Parathyroid adenoma (tissue), 2 donors: Measurements from ENCODE around the gene ARHGEF4.

Experiments
- H2AFZ ChIP-seq: fragments of 300-600 bp; sonication (generic); one replicate; pipeline ENCODE4 v1.7.0; 2017; ENCODE audit warnings: antibody characterized with exemption, mild to moderate bottlenecking
- H3K27ac ChIP-seq: fragments of 300-600 bp; sonication (generic); one replicate; pipeline ENCODE4 v1.7.0; 2017
- H3K27me3 ChIP-seq: fragments of 300-600 bp; sonication (generic); one replicate; pipeline ENCODE4 v1.7.0; 2017; ENCODE audit warnings: low read length; ENCODE audit not compliant: control insufficient read depth, insufficient read depth
- H3K36me3 ChIP-seq: fragments of 300-600 bp; sonication (generic); one replicate; pipeline ENCODE4 v1.7.0; 2017; ENCODE audit warnings: low read length; ENCODE audit not compliant: control insufficient read depth, insufficient read depth
- H3K4me1 ChIP-seq: fragments of 300-600 bp; sonication (generic); one replicate; pipeline ENCODE4 v1.7.0; 2017; ENCODE audit warnings: control low read depth
- H3K4me2 ChIP-seq: fragments of 300-600 bp; sonication (generic); one replicate; pipeline ENCODE4 v1.7.0; 2017; ENCODE audit warnings: low read length
- H3K4me3 ChIP-seq: fragments of 300-600 bp; sonication (generic); one replicate; pipeline ENCODE4 v1.7.0; 2017; ENCODE audit warnings: low read depth, low read length
- H3K79me2 ChIP-seq: fragments of 300-600 bp; sonication (generic); one replicate; pipeline ENCODE4 v1.7.0; 2017; ENCODE audit warnings: control low read depth
- H3K9ac ChIP-seq: fragments of 300-600 bp; sonication (generic); one replicate; pipeline ENCODE4 v1.7.0; 2017; ENCODE audit warnings: mild to moderate bottlenecking
- H3K9me3 ChIP-seq: fragments of 300-600 bp; sonication (generic); one replicate; pipeline ENCODE4 v1.7.0; 2017; ENCODE audit warnings: low read length; ENCODE audit not compliant: control insufficient read depth
- TF ChIP-seq, protein P1 (sequence below): fragments of 300-600 bp; sonication (generic); IDR thresholded peaks from one replicate; pipeline ENCODE4 v1.7.0; 2017; ENCODE audit warnings: antibody characterized with exemption, mild to moderate bottlenecking
- donor health status: primary hyperparathyroidism.

The ARHGEF4 gene

DNA sequence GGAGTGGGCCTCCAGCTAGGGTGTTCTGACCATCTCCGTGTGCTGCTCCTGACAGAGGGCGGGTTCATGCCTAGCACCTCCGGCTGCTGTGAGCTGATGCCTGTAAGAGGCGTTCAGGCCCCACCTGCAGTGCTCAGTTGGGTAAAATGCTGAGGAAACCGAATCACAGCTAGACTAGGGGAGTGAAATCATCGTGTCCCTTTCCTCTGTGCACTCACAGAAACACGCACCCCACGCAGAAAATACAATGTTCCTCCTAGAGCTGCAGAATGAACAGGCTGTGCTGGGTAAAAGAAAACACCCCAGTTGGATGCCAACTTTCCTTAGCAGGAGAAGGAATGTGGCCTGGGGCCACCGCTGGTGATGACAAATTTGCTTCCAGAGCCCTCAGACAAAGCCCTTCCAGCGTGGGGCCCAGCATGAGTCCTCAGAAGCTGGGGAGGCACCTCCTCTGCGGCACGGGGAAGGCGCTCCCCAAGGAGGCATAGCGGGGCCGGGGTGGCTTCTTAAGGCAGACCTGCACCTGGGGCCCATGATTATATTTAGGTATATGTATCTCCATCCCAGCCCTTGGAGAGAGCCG, 16.3 kb upstream of the ARHGEF4 start:
- Histone ChIP-seq H3K79me2 (no peaks in the 10 kb centered on the region), H3K27me3 (no peaks in the 10 kb centered on the region), H3K4me3 (no peak overlapping the region), H3K9ac (no peak overlapping the region), H3K27ac (no peak overlapping the region), H3K9me3 (no peaks in the 10 kb centered on the region), H3K4me2 (no peak overlapping the region), H3K36me3 (no peaks in the 10 kb centered on the region), H3K4me1 (no peaks in the 10 kb centered on the region), H2AFZ (peak overlapping the region; percentile 66)
- TF ChIP-seq, protein P1, sequence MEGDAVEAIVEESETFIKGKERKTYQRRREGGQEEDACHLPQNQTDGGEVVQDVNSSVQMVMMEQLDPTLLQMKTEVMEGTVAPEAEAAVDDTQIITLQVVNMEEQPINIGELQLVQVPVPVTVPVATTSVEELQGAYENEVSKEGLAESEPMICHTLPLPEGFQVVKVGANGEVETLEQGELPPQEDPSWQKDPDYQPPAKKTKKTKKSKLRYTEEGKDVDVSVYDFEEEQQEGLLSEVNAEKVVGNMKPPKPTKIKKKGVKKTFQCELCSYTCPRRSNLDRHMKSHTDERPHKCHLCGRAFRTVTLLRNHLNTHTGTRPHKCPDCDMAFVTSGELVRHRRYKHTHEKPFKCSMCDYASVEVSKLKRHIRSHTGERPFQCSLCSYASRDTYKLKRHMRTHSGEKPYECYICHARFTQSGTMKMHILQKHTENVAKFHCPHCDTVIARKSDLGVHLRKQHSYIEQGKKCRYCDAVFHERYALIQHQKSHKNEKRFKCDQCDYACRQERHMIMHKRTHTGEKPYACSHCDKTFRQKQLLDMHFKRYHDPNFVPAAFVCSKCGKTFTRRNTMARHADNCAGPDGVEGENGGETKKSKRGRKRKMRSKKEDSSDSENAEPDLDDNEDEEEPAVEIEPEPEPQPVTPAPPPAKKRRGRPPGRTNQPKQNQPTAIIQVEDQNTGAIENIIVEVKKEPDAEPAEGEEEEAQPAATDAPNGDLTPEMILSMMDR: no peak

DNA sequence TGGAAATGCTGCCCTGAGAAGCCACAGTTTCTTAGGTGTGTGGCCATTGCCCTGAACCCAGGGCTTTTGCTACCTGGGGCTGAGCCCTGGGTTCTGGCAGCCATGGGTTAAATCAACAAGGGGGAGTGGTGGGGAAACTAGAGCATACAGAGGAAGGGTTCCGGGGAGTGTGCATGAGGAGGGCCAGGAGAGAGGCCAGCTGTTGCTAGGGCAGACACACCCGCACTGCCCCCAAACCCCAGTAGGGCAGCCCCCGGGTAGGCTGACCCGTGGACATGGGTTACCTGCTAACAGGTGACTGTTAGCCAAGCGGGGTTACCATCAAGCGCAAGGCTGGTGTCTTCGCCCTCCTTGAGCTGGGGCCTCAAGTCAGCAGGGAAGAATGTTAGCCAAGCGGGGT, 14.8 kb upstream of the ARHGEF4 start:
- Histone ChIP-seq H3K9me3 (no peaks in the 10 kb centered on the region), H3K27me3 (no peaks in the 10 kb centered on the region), H3K27ac (no peak overlapping the region), H3K9ac (no peak overlapping the region), H3K4me3 (no peak overlapping the region), H3K4me1 (no peaks in the 10 kb centered on the region), H3K79me2 (no peaks in the 10 kb centered on the region), H2AFZ (no peak overlapping the region), H3K4me2 (no peak overlapping the region), H3K36me3 (no peaks in the 10 kb centered on the region)
- TF ChIP-seq, protein P1: no peak

DNA sequence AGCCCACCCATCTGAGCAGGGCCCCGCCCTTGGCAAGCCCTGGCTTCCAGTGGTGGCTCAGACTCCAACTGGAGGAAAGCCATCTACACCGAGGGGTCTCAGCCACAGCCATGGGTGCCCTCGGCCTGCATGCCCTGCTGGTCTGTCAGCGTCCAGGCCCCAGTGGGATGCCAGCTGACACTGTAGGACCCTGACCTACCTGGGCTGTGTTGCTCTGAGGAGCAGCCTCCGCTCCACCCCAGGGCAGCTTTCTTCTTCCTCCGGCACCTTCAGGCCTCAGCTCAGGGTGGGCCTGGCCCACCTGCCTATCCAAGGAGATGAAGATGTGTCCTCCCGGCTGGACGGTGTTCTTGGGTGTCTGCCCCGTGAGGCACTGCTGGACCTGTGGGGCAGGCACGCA, 13.9 kb upstream of the ARHGEF4 start:
- TF ChIP-seq, protein P1: no peak
- H3K9ac ChIP-seq: no peak overlapping the region

DNA sequence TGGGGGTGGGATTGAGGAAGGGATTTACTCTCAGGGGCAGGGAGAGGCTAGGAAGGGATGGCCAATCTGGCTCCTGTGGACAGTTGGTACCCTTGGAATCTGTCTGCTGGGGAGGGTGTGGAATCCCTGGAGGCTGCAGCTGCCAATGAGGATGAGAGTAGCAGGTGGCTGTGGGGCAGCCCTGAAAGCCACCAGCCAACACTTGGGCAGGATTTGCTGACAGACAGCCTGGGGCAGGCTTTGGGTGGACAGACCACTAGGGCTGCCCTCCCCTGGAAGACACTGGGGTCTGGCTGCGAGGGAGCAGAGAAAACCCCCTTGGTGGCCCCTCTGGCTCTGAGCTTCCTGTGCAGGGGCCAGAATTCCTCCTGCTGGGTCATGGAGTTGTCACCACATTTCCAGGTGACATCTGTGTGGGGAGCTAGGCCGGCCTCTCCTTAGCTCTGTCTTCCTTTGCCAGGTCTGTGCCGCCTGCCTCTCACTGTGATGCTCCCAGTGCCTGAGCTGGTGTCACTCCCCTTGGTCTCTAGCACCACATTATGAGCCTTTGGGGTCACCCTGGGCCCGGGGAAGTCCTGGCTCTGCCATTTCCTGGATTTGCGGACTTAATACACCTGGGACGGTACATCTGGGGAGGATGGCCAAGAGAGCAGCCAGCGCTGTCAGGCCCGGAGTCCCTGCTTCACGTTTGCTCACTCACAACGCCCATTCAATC, 13.4 kb upstream of the ARHGEF4 start:
- Histone ChIP-seq H2AFZ (no peak overlapping the region), H3K9me3 (no peaks in the 10 kb centered on the region), H3K36me3 (no peaks in the 10 kb centered on the region), H3K27ac (no peak overlapping the region), H3K79me2 (no peaks in the 10 kb centered on the region), H3K4me2 (no peak overlapping the region), H3K9ac (no peak overlapping the region), H3K4me1 (no peaks in the 10 kb centered on the region), H3K27me3 (no peaks in the 10 kb centered on the region), H3K4me3 (no peak overlapping the region)
- TF ChIP-seq, protein P1: no peak

More for the DNA sequence above, 13.9 kb upstream of the ARHGEF4 start:
- Histone ChIP-seq H3K27me3 (no peaks in the 10 kb centered on the region), H3K36me3 (no peaks in the 10 kb centered on the region), H3K79me2 (no peaks in the 10 kb centered on the region), H3K4me3 (no peak overlapping the region), H3K9me3 (no peaks in the 10 kb centered on the region), H3K27ac (no peak overlapping the region), H3K4me1 (no peaks in the 10 kb centered on the region), H2AFZ (no peak overlapping the region), H3K4me2 (no peak overlapping the region)
